MM.1S (cell line): Measurements from ENCODE around the gene IZUMO1.

Experiments used
- DNase-seq: peaks from one replicate; pipeline ENCODE4 v3.0.0-alpha.2; 2015
- H2AFZ ChIP-seq: fragments of 300-600 bp; sonication (generic); 2 replicates; pipeline ENCODE4 v1.6.0; 2016; ENCODE audit warnings: antibody characterized with exemption, low read length
- H3F3A ChIP-seq: fragments of 300-600 bp; sonication (generic); 2 replicates; pipeline ENCODE4 v1.6.1; 2016; ENCODE audit warnings: mild to moderate bottlenecking, antibody characterized with exemption, low read length, moderate library complexity, mixed read lengths; ENCODE audit not compliant: insufficient read depth
- H3K27ac ChIP-seq: fragments of 300-600 bp; sonication (generic); 2 replicates; pipeline ENCODE4 v1.5.1; 2016; ENCODE audit warnings: mild to moderate bottlenecking, low read length
- H3K27me3 ChIP-seq: fragments of 300-600 bp; sonication (generic); replicated peaks from 2 replicates; pipeline ENCODE4 v1.6.0; 2016; ENCODE audit warnings: low read length; ENCODE audit not compliant: insufficient read depth
- H3K36me3 ChIP-seq: fragments of 300-600 bp; sonication (generic); replicated peaks from 2 replicates; pipeline ENCODE4 v1.6.1; 2016; ENCODE audit warnings: mild to moderate bottlenecking, low read length, mixed read lengths; ENCODE audit not compliant: insufficient read depth
- H3K4me1 ChIP-seq: fragments of 300-600 bp; sonication (generic); 2 replicates; pipeline ENCODE4 v1.6.1; 2016; ENCODE audit warnings: low read length, mixed read lengths
- H3K4me2 ChIP-seq: fragments of 300-600 bp; sonication (generic); 2 replicates; pipeline ENCODE4 v1.6.0; 2016; ENCODE audit warnings: low read depth, low read length
- H3K4me3 ChIP-seq: fragments of 300-600 bp; sonication (generic); 2 replicates; pipeline ENCODE4 v1.5.1; 2016; ENCODE audit warnings: low read length, mixed read lengths
- H3K79me2 ChIP-seq: fragments of 300-600 bp; sonication (generic); 2 replicates; pipeline ENCODE4 v1.6.1; 2016; ENCODE audit warnings: mixed run types, low read length, mixed read lengths
- H3K9ac ChIP-seq: fragments of 300-600 bp; sonication (generic); 2 replicates; pipeline ENCODE4 v1.6.1; 2016; ENCODE audit warnings: low read length, mixed read lengths
- H3K9me2 ChIP-seq: fragments of 300-600 bp; sonication (generic); replicated peaks from 2 replicates; pipeline ENCODE4 v1.6.1; 2016; ENCODE audit warnings: mild to moderate bottlenecking, low read length, mixed read lengths; ENCODE audit not compliant: insufficient read depth
- H3K9me3 ChIP-seq: fragments of 300-600 bp; sonication (generic); replicated peaks from 2 replicates; pipeline ENCODE4 v1.6.1; 2016; ENCODE audit warnings: mild to moderate bottlenecking, low read length, mixed read lengths; ENCODE audit not compliant: insufficient read depth
- H4K20me1 ChIP-seq: fragments of 300-600 bp; sonication (generic); 2 replicates; pipeline ENCODE4 v1.6.1; 2016; ENCODE audit warnings: mild to moderate bottlenecking, low read length, moderate library complexity, mixed read lengths; ENCODE audit not compliant: insufficient read depth
- EZH2 ChIP-seq: fragments of 300-600 bp; sonication (generic); optimal IDR thresholded peaks from 2 replicates; pipeline ENCODE3; 2017; ENCODE audit warnings: low read depth, mild to moderate bottlenecking, antibody characterized with exemption, low read length, mixed read lengths
- EZH2phosphoT487 ChIP-seq: fragments of 300-600 bp; sonication (generic); IDR thresholded peaks from 2 replicates; pipeline ENCODE4 v1.6.1; 2018; ENCODE audit warnings: antibody characterized with exemption, low read length
- TF ChIP-seq, protein P1 (sequence below): fragments of 300-600 bp; sonication (generic); IDR thresholded peaks from 2 replicates; pipeline ENCODE4 v1.5.1; 2016; ENCODE audit warnings: antibody characterized with exemption, low read length, mixed read lengths

IZUMO1 gene

GRCh38 chr19:48756686-48757085 lies 10.0 kb upstream of the IZUMO1 start:
- Histone ChIP-seq H2AFZ (no peak overlapping the region), H3K9me3 (no peaks in the 10 kb centered on the region), H3F3A (no peaks in the 10 kb centered on the region), H3K9me2 (no peaks in the 10 kb centered on the region), H3K4me3 (no peak overlapping the region), H3K9ac (no peak overlapping the region), H3K27me3 (peaks cover 72% of the 10 kb centered on the region), H3K79me2 (no peaks in the 10 kb centered on the region), H3K4me2 (no peak overlapping the region), H3K4me1 (0 out of 2 replicates have a peak, but pooled peaks cover 4% of the 10 kb centered on the region), H4K20me1 (no peaks in the 10 kb centered on the region), H3K27ac (no peak overlapping the region), H3K36me3 (no peaks in the 10 kb centered on the region)
- no peak for DNase-seq
- TF ChIP-seq EZH2phosphoT487 (no peak), EZH2 (no peak)
- TF ChIP-seq, protein P1, sequence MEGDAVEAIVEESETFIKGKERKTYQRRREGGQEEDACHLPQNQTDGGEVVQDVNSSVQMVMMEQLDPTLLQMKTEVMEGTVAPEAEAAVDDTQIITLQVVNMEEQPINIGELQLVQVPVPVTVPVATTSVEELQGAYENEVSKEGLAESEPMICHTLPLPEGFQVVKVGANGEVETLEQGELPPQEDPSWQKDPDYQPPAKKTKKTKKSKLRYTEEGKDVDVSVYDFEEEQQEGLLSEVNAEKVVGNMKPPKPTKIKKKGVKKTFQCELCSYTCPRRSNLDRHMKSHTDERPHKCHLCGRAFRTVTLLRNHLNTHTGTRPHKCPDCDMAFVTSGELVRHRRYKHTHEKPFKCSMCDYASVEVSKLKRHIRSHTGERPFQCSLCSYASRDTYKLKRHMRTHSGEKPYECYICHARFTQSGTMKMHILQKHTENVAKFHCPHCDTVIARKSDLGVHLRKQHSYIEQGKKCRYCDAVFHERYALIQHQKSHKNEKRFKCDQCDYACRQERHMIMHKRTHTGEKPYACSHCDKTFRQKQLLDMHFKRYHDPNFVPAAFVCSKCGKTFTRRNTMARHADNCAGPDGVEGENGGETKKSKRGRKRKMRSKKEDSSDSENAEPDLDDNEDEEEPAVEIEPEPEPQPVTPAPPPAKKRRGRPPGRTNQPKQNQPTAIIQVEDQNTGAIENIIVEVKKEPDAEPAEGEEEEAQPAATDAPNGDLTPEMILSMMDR = no peak

DNA sequence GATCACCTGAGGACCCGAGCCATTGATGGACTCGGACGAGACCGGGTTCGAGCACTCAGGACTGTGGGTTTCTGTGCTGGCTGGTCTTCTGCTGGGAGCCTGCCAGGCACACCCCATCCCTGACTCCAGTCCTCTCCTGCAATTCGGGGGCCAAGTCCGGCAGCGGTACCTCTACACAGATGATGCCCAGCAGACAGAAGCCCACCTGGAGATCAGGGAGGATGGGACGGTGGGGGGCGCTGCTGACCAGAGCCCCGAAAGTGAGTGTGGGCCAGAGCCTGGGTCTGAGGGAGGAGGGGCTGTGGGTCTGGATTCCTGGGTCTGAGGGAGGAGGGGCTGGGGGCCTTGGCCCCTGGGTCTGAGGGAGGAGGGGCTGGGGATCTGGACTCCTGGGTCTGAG lies 9.5 kb upstream of the IZUMO1 start:
- TF ChIP-seq EZH2 = no peak
- TF ChIP-seq, protein P1 = no peak
- no peak for TF ChIP-seq EZH2phosphoT487

DNA sequence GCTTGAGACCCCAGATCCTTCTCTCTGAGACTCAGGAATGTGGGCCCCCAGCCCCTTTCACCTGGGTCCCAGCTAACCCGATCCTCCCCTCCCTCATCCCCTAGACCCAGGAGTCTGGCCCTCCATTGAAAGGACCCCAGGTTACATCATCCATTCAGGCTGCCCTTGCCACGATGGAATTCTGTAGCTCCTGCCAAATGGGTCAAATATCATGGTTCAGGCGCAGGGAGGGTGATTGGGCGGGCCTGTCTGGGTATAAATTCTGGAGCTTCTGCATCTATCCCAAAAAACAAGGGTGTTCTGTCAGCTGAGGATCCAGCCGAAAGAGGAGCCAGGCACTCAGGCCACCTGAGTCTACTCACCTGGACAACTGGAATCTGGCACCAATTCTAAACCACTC lies 9.1 kb upstream of the IZUMO1 start:
- Histone ChIP-seq H3K4me2 (no peak overlapping the region), H3K9ac (no peak overlapping the region), H3K4me1 (0 out of 2 replicates have a peak, but pooled peaks cover 4% of the 10 kb centered on the region), H2AFZ (no peak overlapping the region), H3K79me2 (no peaks in the 10 kb centered on the region), H3K27ac (no peak overlapping the region), H3K36me3 (no peaks in the 10 kb centered on the region), H3F3A (no peaks in the 10 kb centered on the region), H4K20me1 (no peaks in the 10 kb centered on the region), H3K9me3 (no peaks in the 10 kb centered on the region), H3K4me3 (no peak overlapping the region), H3K9me2 (no peaks in the 10 kb centered on the region), H3K27me3 (peaks cover 70% of the 10 kb centered on the region)
- no peak for DNase-seq
- TF ChIP-seq EZH2phosphoT487 (no peak), EZH2 (no peak)
- TF ChIP-seq, protein P1 = no peak

More for the DNA sequence above, 9.5 kb upstream of the IZUMO1 start:
- no peaks in the 10 kb centered on the region for H3K79me2 ChIP-seq
- H2AFZ ChIP-seq = no peak overlapping the region
- no peak overlapping the region for H3K27ac ChIP-seq
- no peaks in the 10 kb centered on the region for H3K36me3 ChIP-seq
- no peak overlapping the region for H3K9ac ChIP-seq
- no peak for DNase-seq
- H3K4me1 ChIP-seq = 0 out of 2 replicates have a peak, but pooled peaks cover 4% of the 10 kb centered on the region
- no peaks in the 10 kb centered on the region for H3F3A ChIP-seq
- no peak overlapping the region for H3K4me2 ChIP-seq
- no peaks in the 10 kb centered on the region for H3K9me3 ChIP-seq
- H4K20me1 ChIP-seq = no peaks in the 10 kb centered on the region
- no peaks in the 10 kb centered on the region for H3K9me2 ChIP-seq
- H3K4me3 ChIP-seq = no peak overlapping the region
- H3K27me3 ChIP-seq = peaks cover 70% of the 10 kb centered on the region
